H1 (cell line): ENCODE data around the gene LIG3. TPM values are rescaled to one million over a fixed set of nuclear protein-coding genes. Genes with fewer than 3 reads are reported as not detected.

ENCODE experiments used
- CTCF ChIA-PET: fragments of 300-600 bp; sonication (Branson Sonifier 250); formaldehyde crosslinking; loops from one replicate; lab custom pipeline; 2021; ENCODE audit not compliant: partially characterized antibody; lab: Charles Lee
- POLR2A ChIA-PET: fragments of 300-600 bp; sonication (Branson Sonifier 250); formaldehyde crosslinking; loops from one replicate; lab custom pipeline; 2021; ENCODE audit warnings: inconsistent platforms; ENCODE audit not compliant: partially characterized antibody; lab: Charles Lee
- DNase-seq, 2 experiments: peaks; one replicate each; pipeline versions ENCODE4 v3.0.0 to v3.0.0-alpha.2; 2010 to 2022; ENCODE audit warnings: low spot score in 2 of 2, low read depth in 1 of 2, mixed read lengths in 1 of 2
- FAIRE-seq: peaks from 2 replicates; lab custom pipeline; 2011; peaks lifted over from hg19 to GRCh38; lab: Jason Lieb, UNC
- H2AFZ ChIP-seq: 2 replicates; pipeline ENCODE4 v1.8.1; 2012; ENCODE audit warnings: low read length, inconsistent platforms
- H2AK5ac ChIP-seq: 2 replicates; pipeline ENCODE4 v1.6.1; 2013; ENCODE audit warnings: low read depth, low read length
- H2BK120ac ChIP-seq: replicated peaks from 2 replicates; pipeline ENCODE3; 2013; ENCODE audit warnings: low read depth, low read length, inconsistent platforms
- H2BK12ac ChIP-seq: 2 replicates; pipeline ENCODE4 v1.6.1; 2013; ENCODE audit warnings: low read depth, low read length
- H2BK15ac ChIP-seq: 2 replicates; pipeline ENCODE4 v1.6.1; 2013; ENCODE audit warnings: low read length
- H2BK20ac ChIP-seq: 2 replicates; pipeline ENCODE4 v1.6.1; 2013; ENCODE audit warnings: low read length
- H2BK5ac ChIP-seq: 2 replicates; pipeline ENCODE4 v1.6.1; 2013; ENCODE audit warnings: low read depth, low read length
- H3K14ac ChIP-seq: 2 replicates; pipeline ENCODE4 v1.6.1; 2013; ENCODE audit warnings: inconsistent platforms; ENCODE audit not compliant: insufficient read length
- H3K18ac ChIP-seq: 2 replicates; pipeline ENCODE4 v1.6.1; 2013; ENCODE audit warnings: low read length; ENCODE audit errors: extremely low read depth
- H3K23ac ChIP-seq: 2 replicates; pipeline ENCODE4 v1.6.1; 2013; ENCODE audit warnings: inconsistent platforms; ENCODE audit not compliant: insufficient read length
- H3K23me2 ChIP-seq: 2 replicates; pipeline ENCODE4 v1.6.1; 2013; ENCODE audit warnings: low read depth, low read length
- H3K27ac ChIP-seq: 2 replicates; pipeline ENCODE4 v1.6.1; 2011; ENCODE audit warnings: low read depth, low read length, inconsistent platforms
- H3K27me3 ChIP-seq, 4 experiments: replicated peaks in 1 of 4; 1 replicate in 1 of 4; 2 replicates in 3 of 4; pipeline versions ENCODE4 v1.6.1 to v1.8.1; 2011 to 2013; ENCODE audit warnings: low read length in 3 of 4, mild to moderate bottlenecking in 3 of 4, inconsistent platforms in 2 of 4, mixed read lengths in 2 of 4, moderate library complexity in 1 of 4; ENCODE audit not compliant: control insufficient read depth in 3 of 4, insufficient read depth in 3 of 4; ENCODE audit errors: extremely low read depth in 1 of 4
- H3K36me3 ChIP-seq, 4 experiments: 2 replicates each; pipeline versions ENCODE4 v1.6.1 to v1.8.1; 2011 to 2013; ENCODE audit warnings: mild to moderate bottlenecking in 4 of 4, low read length in 3 of 4, moderate library complexity in 2 of 4, control low read depth in 1 of 4, inconsistent platforms in 1 of 4; ENCODE audit not compliant: insufficient read depth in 4 of 4, control insufficient read depth in 2 of 4
- H3K4ac ChIP-seq: replicated peaks from 2 replicates; pipeline ENCODE3; 2013; ENCODE audit warnings: low read length, low read depth, mixed read lengths, inconsistent platforms; ENCODE audit not compliant: insufficient read length
- H3K4me1 ChIP-seq, 4 experiments: replicated peaks in 1 of 4; 1 replicate in 1 of 4; 2 replicates in 3 of 4; pipeline versions ENCODE4 v1.6.1 to v1.8.1; 2011 to 2013; ENCODE audit warnings: low read length in 3 of 4, inconsistent platforms in 2 of 4, mixed read lengths in 1 of 4; ENCODE audit not compliant: insufficient read depth in 4 of 4, control insufficient read depth in 3 of 4
- H3K4me2 ChIP-seq, 2 experiments: 2 replicates each; pipeline versions ENCODE4 v1.6.1 to v1.8.1; 2011 to 2013; ENCODE audit warnings: low read depth in 2 of 2, low read length in 2 of 2, control low read depth in 1 of 2, inconsistent platforms in 1 of 2, mild to moderate bottlenecking in 1 of 2; ENCODE audit not compliant: insufficient read depth in 1 of 2
- H3K4me3 ChIP-seq, 4 experiments: fragments of 200-600, 300-600 bp in 1 of 4; sonication (generic), shearing (Covaris generic), sonication (Bioruptor Twin) in 1 of 4; 2 replicates each; pipeline versions ENCODE4 v1.5.1 to v1.8.1; 2011 to 2016; ENCODE audit warnings: low read length in 4 of 4, low read depth in 3 of 4, control low read depth in 2 of 4, inconsistent platforms in 2 of 4, mild to moderate bottlenecking in 2 of 4, mixed read lengths in 1 of 4, moderate library complexity in 1 of 4; ENCODE audit not compliant: insufficient read depth in 2 of 4; ENCODE audit errors: extremely low read depth in 1 of 4
- H3K56ac ChIP-seq: replicated peaks from 2 replicates; pipeline ENCODE3; 2013; ENCODE audit warnings: low read depth, mild to moderate bottlenecking, mixed read lengths, low read length, inconsistent platforms; ENCODE audit not compliant: insufficient read length
- H3K79me1 ChIP-seq: 2 replicates; pipeline ENCODE4 v1.6.1; 2013; ENCODE audit warnings: low read depth, low read length, control low read depth
- H3K79me2 ChIP-seq, 2 experiments: 2 replicates each; pipeline versions ENCODE4 v1.6.1 to v1.8.1; 2012 to 2013; ENCODE audit warnings: low read length in 2 of 2, mild to moderate bottlenecking in 2 of 2, inconsistent platforms in 1 of 2; ENCODE audit not compliant: insufficient read depth in 2 of 2, control insufficient read depth in 1 of 2
- H3K9ac ChIP-seq, 4 experiments: replicated peaks in 1 of 4; 1 replicate in 1 of 4; 2 replicates in 3 of 4; pipeline versions ENCODE4 v1.6.1 to v1.8.1; 2011 to 2013; ENCODE audit warnings: low read depth in 3 of 4, low read length in 3 of 4, control low read depth in 2 of 4, mild to moderate bottlenecking in 2 of 4, moderate library complexity in 2 of 4, inconsistent platforms in 1 of 4; ENCODE audit errors: extremely low read depth in 1 of 4
- H3K9me3 ChIP-seq, 2 experiments: 2 replicates each; pipeline versions ENCODE4 v1.6.1 to v1.8.1; 2012 to 2013; ENCODE audit warnings: mild to moderate bottlenecking in 2 of 2, moderate library complexity in 2 of 2, control low read depth in 1 of 2, inconsistent platforms in 1 of 2, low read depth in 1 of 2, low read length in 1 of 2, mixed read lengths in 1 of 2; ENCODE audit not compliant: insufficient read depth in 2 of 2
- H4K20me1 ChIP-seq, 2 experiments: replicated peaks in 1 of 2; 2 replicates each; pipeline versions ENCODE3 to v1.8.1; 2011 to 2013; ENCODE audit warnings: inconsistent platforms in 2 of 2, low read length in 2 of 2, mild to moderate bottlenecking in 1 of 2; ENCODE audit not compliant: insufficient read depth in 2 of 2, control insufficient read depth in 1 of 2
- H4K5ac ChIP-seq: 2 replicates; pipeline ENCODE4 v1.6.1; 2013; ENCODE audit warnings: low read length, low read depth, mixed read lengths, inconsistent platforms; ENCODE audit not compliant: insufficient read length
- H4K8ac ChIP-seq: 2 replicates; pipeline ENCODE4 v1.8.0; 2013; ENCODE audit warnings: mild to moderate bottlenecking, moderate library complexity, low read length, inconsistent platforms; ENCODE audit not compliant: insufficient read depth; ENCODE audit errors: extremely low read depth
- H4K91ac ChIP-seq: replicated peaks from 2 replicates; pipeline ENCODE3; 2013; ENCODE audit warnings: low read length, mixed read lengths, inconsistent platforms; ENCODE audit not compliant: insufficient read length
- BRCA1 ChIP-seq: IDR thresholded peaks from 2 replicates; pipeline ENCODE4 v1.6.1; 2012; ENCODE audit warnings: low read depth, low read length, improper control_type of control experiment
- CHD2 ChIP-seq: IDR thresholded peaks from 2 replicates; pipeline ENCODE4 v1.6.1; 2012; ENCODE audit warnings: low read length, improper control_type of control experiment
- CTCF ChIP-seq, 3 experiments: IDR thresholded peaks; 1 replicate in 2 of 3; 2 replicates in 1 of 3; pipeline versions ENCODE4 v1.5.1 to v1.6.1; 2011; ENCODE audit warnings: low read length in 3 of 3, mild to moderate bottlenecking in 3 of 3, inconsistent platforms in 2 of 3, low read depth in 1 of 3, moderate library complexity in 1 of 3; ENCODE audit not compliant: insufficient read depth in 1 of 3; ENCODE audit errors: control extremely low read depth in 1 of 3
- FOSL1 ChIP-seq: IDR thresholded peaks from 2 replicates; pipeline ENCODE4 v1.6.1; 2011; ENCODE audit warnings: mild to moderate bottlenecking, low read depth, low read length, moderate library complexity; ENCODE audit not compliant: insufficient read depth
- KDM4A ChIP-seq: IDR thresholded peaks from one replicate; pipeline ENCODE4 v1.7.1; 2012; ENCODE audit warnings: low read depth, mild to moderate bottlenecking, moderate library complexity, low read length, inconsistent platforms; ENCODE audit not compliant: severe bottlenecking
- NANOG ChIP-seq: IDR thresholded peaks from 2 replicates; pipeline ENCODE4 v1.6.1; 2011; ENCODE audit warnings: low read length, low read depth, mild to moderate bottlenecking, inconsistent platforms; ENCODE audit not compliant: insufficient read depth, poor library complexity, severe bottlenecking
- SAP30 ChIP-seq: fragments of 300-600 bp; sonication (generic); IDR thresholded peaks from 2 replicates; pipeline ENCODE4 v1.7.1; 2012; ENCODE audit warnings: low read length, moderate library complexity, mild to moderate bottlenecking, inconsistent platforms; ENCODE audit not compliant: insufficient read depth, insufficient replicate concordance
- TAF1 ChIP-seq: IDR thresholded peaks from 2 replicates; pipeline ENCODE4 v1.6.1; 2011; ENCODE audit warnings: mild to moderate bottlenecking, low read depth, low read length
- TCF12 ChIP-seq: IDR thresholded peaks from 2 replicates; pipeline ENCODE4 v1.6.1; 2011; ENCODE audit warnings: low read depth, mild to moderate bottlenecking, low read length
- WGBS, 2 experiments: shearing (Covaris generic) in 1 of 2; methylation state at CpG; one replicate each; pipeline versions ENCODE4 v1.1.6 to v1.1.7; 2013 to 2015; ENCODE audit warnings: low lambda C conversion rate in 2 of 2, mixed read lengths in 2 of 2, inconsistent platforms in 1 of 2, low coverage in 1 of 2, missing lambda C conversion rate in 1 of 2; ENCODE audit not compliant: insufficient replicate concordance in 2 of 2, insufficient coverage in 1 of 2, insufficient read length in 1 of 2; ENCODE audit errors: extremely low coverage in 1 of 2, missing lambda C conversion rate in 1 of 2; 5-methylcytosine and 5-hydroxymethylcytosine counted together
- polyA plus RNA-seq, 7 experiments: library from polyadenylated mRNA; depleted of rRNA in 3 of 7; stranded (reverse) in 5 of 7; unstranded in 2 of 7; fragments of >200 nt in 5 of 7; fragments of 200-250 nt in 2 of 7; gene quantifications; 1 replicate in 5 of 7; 2 replicates in 1 of 7; 4 replicates in 1 of 7; pipeline versions ENCODE4 v1.2.1 to v1.2.3, GENCODE V29; 2011 to 2013; ENCODE audit warnings: missing spikeins in 2 of 7, mixed read lengths in 2 of 7
- total RNA-seq: library from RNA; stranded (reverse); fragmentation: NEBNext Ultra II Directional; extraction: Animal tissue kit (Norgen Biotek cat#: 25700); gene quantifications from 2 replicates; pipeline ENCODE4 v1.2.1, GENCODE V29; 2021

The LIG3 gene
- total and polyA plus RNA-seq, 2 of the 8 experiments (the other 6 are each of a cell fraction or from before 2014, with no cell fraction given), result 63.6 to 89.3 TPM

- Histone ChIP-seq H3K79me1 (no peaks in the 10 kb centered on the region), H4K91ac (no peak overlapping the region), H3K23ac (no peak overlapping the region), H3K27me3 (no peaks in the 10 kb centered on the region), H4K20me1 (peaks cover 0 to 1% of the 10 kb centered on the region in 2 experiments), H2AK5ac (no peak overlapping the region), H4K8ac (no peak overlapping the region), H2BK5ac (no peak overlapping the region), H3K36me3 (no peaks in the 10 kb centered on the region; a peak in 1 of 8 replicates), H3K56ac (no peak overlapping the region), H2BK15ac (no peak overlapping the region), H3K9ac (no peak overlapping the region), H3K4ac (no peak overlapping the region), H2BK12ac (no peak overlapping the region), H3K14ac (no peak overlapping the region), H4K5ac (no peak overlapping the region), H3K27ac (no peak overlapping the region), H3K79me2 (no peaks in the 10 kb centered on the region), H3K9me3 (no peaks in the 10 kb centered on the region), H3K4me1 (no peaks in the 10 kb centered on the region), H3K4me3 (no peak overlapping the region), H3K18ac (no peak overlapping the region), H2BK20ac (no peak overlapping the region), H2BK120ac (no peak overlapping the region), H3K23me2 (no peaks in the 10 kb centered on the region), H2AFZ (no peak overlapping the region), H3K4me2 (no peak overlapping the region)
- ChIA-PET CTCF (interaction anchor here (0.5 to 1.9 kb wide), 11 partner anchors 9 to 1518 kb away, joined by 3 to 5 read pairs (median 3); no protein-coding TSS in a partner anchor), POLR2A (interaction anchor here (1.7 to 3.3 kb wide), 5 partner anchors 9 to 42 kb away, joined by 3 to 24 read pairs (median 6); partner anchors contain the start of genes LIG3 and RFFL)
- WGBS, 2 experiments, result 94% methylated on average over 11 of the region's 11 CpGs; no CpG with 5 or more reads in 1 of the 2 experiments
- no peak for DNase-seq
- no peak for FAIRE-seq
- TF ChIP-seq TCF12 (no peak), BRCA1 (no peak), KDM4A (no peak), FOSL1 (no peak), NANOG (no peak), SAP30 (no peak), CTCF (IDR thresholded peaks at IDR 0.05; ENCODE audit: control extremely low read depth in 1 of 3, insufficient read depth in 1 of 3, low read depth in 1 of 3, low read length in 3 of 3) (no peak), TAF1 (no peak), CHD2 (no peak)
Measured at GRCh38 chr17:35021520-35022380, 41.4 kb downstream of the LIG3 start.
